Measurements from ENCODE around the gene DCC. TPM values are rescaled to one million over a fixed set of nuclear protein-coding genes. Genes with fewer than 3 reads are reported as not detected.

DCC gene
- total and polyA plus RNA-seq, 2 of the 8 experiments (the other 6 are each of a cell fraction or from before 2014, with no cell fraction given): 0.14 to 1.4 TPM

- no peak overlapping the region for H3K27ac ChIP-seq (ENCODE audit: low read depth, low read length)
- H3K79me2 ChIP-seq (ENCODE audit: control insufficient read depth in 1 of 2, insufficient read depth in 2 of 2, low read length in 2 of 2): no peaks in the 10 kb centered on the region
- H4K8ac ChIP-seq (ENCODE audit: extremely low read depth, insufficient read depth, low read length): no peak overlapping the region
- no peak overlapping the region for H2BK12ac ChIP-seq (ENCODE audit: low read depth, low read length)
- no peaks in the 10 kb centered on the region for H3K79me1 ChIP-seq (ENCODE audit: low read depth, low read length)
- H3K27me3 ChIP-seq (replicated peaks in 1 of 4; ENCODE audit: control insufficient read depth in 3 of 4, extremely low read depth in 1 of 4, insufficient read depth in 3 of 4, low read length in 3 of 4): no peaks in the 10 kb centered on the region
- no peak overlapping the region for H4K91ac ChIP-seq (replicated peaks; ENCODE audit: insufficient read length, low read length)
- no peak overlapping the region for H4K5ac ChIP-seq (ENCODE audit: insufficient read length, low read depth, low read length)
- no peak overlapping the region for H2BK120ac ChIP-seq (replicated peaks; ENCODE audit: low read depth, low read length)
- no peak overlapping the region for H3K23ac ChIP-seq (ENCODE audit: insufficient read length)
- no peak for DNase-seq (ENCODE audit: low read depth in 1 of 2, low spot score in 2 of 2)
- no peaks in the 10 kb centered on the region for H3K9me3 ChIP-seq (ENCODE audit: insufficient read depth in 2 of 2, low read depth in 1 of 2, low read length in 1 of 2)
- no peak overlapping the region for H2AK5ac ChIP-seq (ENCODE audit: low read depth, low read length)
- H2AFZ ChIP-seq (ENCODE audit: low read length): no peak overlapping the region
- H3K56ac ChIP-seq (replicated peaks; ENCODE audit: insufficient read length, low read depth, low read length): no peak overlapping the region
- CTCF ChIA-PET (ENCODE audit: partially characterized antibody): interaction anchor here (0.5 to 0.7 kb wide), 2 partner anchors 12 to 1634 kb away, joined by 3 read pairs; no protein-coding TSS in a partner anchor
- H3K4me1 ChIP-seq (replicated peaks in 1 of 4; ENCODE audit: control insufficient read depth in 3 of 4, insufficient read depth in 4 of 4, low read length in 3 of 4): no peaks in the 10 kb centered on the region
- WGBS, 2 experiments (ENCODE audit: extremely low coverage in 1 of 2, insufficient coverage in 1 of 2, insufficient read length in 1 of 2, insufficient replicate concordance in 2 of 2, low coverage in 1 of 2, low lambda C conversion rate in 2 of 2, missing lambda C conversion rate in 1 of 2): 81% methylated on average over 6 of the region's 6 CpGs; no CpG with 5 or more reads in 1 of the 2 experiments
- no peak overlapping the region for H2BK20ac ChIP-seq (ENCODE audit: low read length)
- H3K9ac ChIP-seq (replicated peaks in 1 of 4; ENCODE audit: extremely low read depth in 1 of 4, low read depth in 3 of 4, low read length in 3 of 4): no peak overlapping the region
- H3K14ac ChIP-seq (ENCODE audit: insufficient read length): no peak overlapping the region
- H3K4me3 ChIP-seq (ENCODE audit: extremely low read depth in 1 of 4, insufficient read depth in 2 of 4, low read depth in 3 of 4, low read length in 4 of 4): no peak overlapping the region
- no peaks in the 10 kb centered on the region for H3K36me3 ChIP-seq (ENCODE audit: control insufficient read depth in 2 of 4, insufficient read depth in 4 of 4, low read length in 3 of 4)
- H3K23me2 ChIP-seq (ENCODE audit: low read depth, low read length): no peaks in the 10 kb centered on the region
- no peak overlapping the region for H3K4ac ChIP-seq (replicated peaks; ENCODE audit: insufficient read length, low read depth, low read length)
- no peaks in the 10 kb centered on the region for H4K20me1 ChIP-seq (replicated peaks in 1 of 2; ENCODE audit: control insufficient read depth in 1 of 2, insufficient read depth in 2 of 2, low read length in 2 of 2)
- no peak overlapping the region for H3K4me2 ChIP-seq (ENCODE audit: insufficient read depth in 1 of 2, low read depth in 2 of 2, low read length in 2 of 2)
- no peak overlapping the region for H3K18ac ChIP-seq (ENCODE audit: extremely low read depth, low read length)
- POLR2A ChIA-PET (ENCODE audit: partially characterized antibody): no interaction called here
- no peak for FAIRE-seq
- no peak overlapping the region for H2BK15ac ChIP-seq (ENCODE audit: low read length)
- H2BK5ac ChIP-seq (ENCODE audit: low read depth, low read length): no peak overlapping the region
- TF ChIP-seq KDM5A (IDR thresholded peaks at IDR 0.05; ENCODE audit: low read length): no peak
- TF ChIP-seq CTBP2 (IDR thresholded peaks at IDR 0.05; ENCODE audit: borderline replicate concordance, insufficient read depth, insufficient read length, low read length): no peak
- no peak for TF ChIP-seq NANOG (IDR thresholded peaks at IDR 0.05; ENCODE audit: insufficient read depth, low read depth, low read length, poor library complexity, severe bottlenecking)
- TF ChIP-seq TBP (IDR thresholded peaks at IDR 0.05; ENCODE audit: low read depth, low read length): no peak
- TF ChIP-seq TAF7 (optimal IDR thresholded peaks at IDR 0.05; ENCODE audit: borderline replicate concordance, low read depth, low read length): no peak
- no peak for TF ChIP-seq SP4 (IDR thresholded peaks at IDR 0.05; ENCODE audit: low read length)
- no peak for TF ChIP-seq TCF12 (IDR thresholded peaks at IDR 0.05; ENCODE audit: low read depth, low read length)
- TF ChIP-seq SIX5 (IDR thresholded peaks at IDR 0.05; ENCODE audit: low read depth, low read length): no peak
- TF ChIP-seq TAF1 (IDR thresholded peaks at IDR 0.05; ENCODE audit: low read depth, low read length): no peak
- no peak for TF ChIP-seq SUZ12 (IDR thresholded peaks at IDR 0.05; ENCODE audit: low read length)
- no peak for TF ChIP-seq ASH2L (IDR thresholded peaks at IDR 0.05; ENCODE audit: low read length)
- no peak for TF ChIP-seq GABPA (IDR thresholded peaks at IDR 0.05; ENCODE audit: borderline replicate concordance, insufficient read depth, low read length)
- no peak for TF ChIP-seq GTF2F1 (IDR thresholded peaks at IDR 0.05; ENCODE audit: borderline replicate concordance, low read depth, low read length)
- TF ChIP-seq USF2 (IDR thresholded peaks at IDR 0.05; ENCODE audit: low read length): no peak
Observed at GRCh38 chr18:52979892-52980291, 639.9 kb downstream of the DCC start.

All from H1 (cell line).